Endothelial cell of umbilical vein (primary cell): ENCODE measurements around the gene SLC44A4. TPM values are rescaled to one million over a fixed set of nuclear protein-coding genes. Genes with fewer than 3 reads are reported as not detected.

ENCODE experiments used
- BruUV-seq: library from RNA; stranded (reverse); fragments of 400-500 nt; replicated peaks from 2 replicates; lab custom pipeline; 2021; lab: Mats Ljungman, UMichigan
- CTCF ChIA-PET: fragments of 300-600, 350-600 bp; sonication (Branson Sonifier 250); formaldehyde crosslinking; loops from one replicate; lab custom pipeline; 2021; ENCODE audit warnings: antibody characterized with exemption, inconsistent platforms; lab: Charles Lee
- POLR2A ChIA-PET: fragments of 300-600, 350-600 bp; sonication (Branson Sonifier 250); formaldehyde crosslinking; loops from one replicate; lab custom pipeline; 2021; ENCODE audit warnings: antibody characterized with exemption, inconsistent platforms; lab: Charles Lee
- DNase-seq: peaks from one replicate; pipeline ENCODE4 v3.0.0-alpha.2; 2011; ENCODE audit warnings: low read depth, low spot score
- FAIRE-seq: peaks from 2 replicates; lab custom pipeline; 2011; peaks lifted over from hg19 to GRCh38; lab: Jason Lieb, UNC
- H2AFZ ChIP-seq: 2 replicates; pipeline ENCODE4 v1.6.0; 2012; ENCODE audit warnings: low read depth, low read length, control low read depth, inconsistent platforms
- H3K27ac ChIP-seq: 2 replicates; pipeline ENCODE4 v1.5.1; 2011; ENCODE audit warnings: low read depth, mild to moderate bottlenecking, control low read depth, low read length, moderate library complexity; ENCODE audit not compliant: insufficient read depth
- H3K27me3 ChIP-seq, 2 experiments: 2 replicates each; pipeline versions ENCODE4 v1.6.0 to v1.6.1; 2011; ENCODE audit warnings: low read length in 2 of 2, mixed read lengths in 1 of 2; ENCODE audit not compliant: control insufficient read depth in 2 of 2, insufficient read depth in 2 of 2
- H3K36me3 ChIP-seq, 2 experiments: 2 replicates in 1 of 2; 3 replicates in 1 of 2; pipeline ENCODE4 v1.5.1; 2011; ENCODE audit warnings: low read length in 2 of 2, mild to moderate bottlenecking in 1 of 2, moderate library complexity in 1 of 2; ENCODE audit not compliant: control insufficient read depth in 2 of 2, insufficient read depth in 2 of 2; ENCODE audit errors: extremely low read depth in 1 of 2
- H3K4me1 ChIP-seq: 3 replicates; pipeline ENCODE4 v1.5.1; 2011; ENCODE audit warnings: mild to moderate bottlenecking, low read length; ENCODE audit not compliant: control insufficient read depth, insufficient read depth; ENCODE audit errors: extremely low read depth
- H3K4me2 ChIP-seq: 2 replicates; pipeline ENCODE4 v1.6.1; 2011; ENCODE audit warnings: low read length, control low read depth, mixed read lengths; ENCODE audit not compliant: insufficient read depth
- H3K4me3 ChIP-seq, 3 experiments: fragments of 200-600 bp in 1 of 3; sonication (generic), shearing (Covaris generic) in 1 of 3; replicated peaks in 1 of 3; 2 replicates each; pipeline ENCODE4 v1.5.1; 2011 to 2016; ENCODE audit warnings: control low read depth in 3 of 3, low read length in 3 of 3, mild to moderate bottlenecking in 2 of 3, inconsistent platforms in 1 of 3, low read depth in 1 of 3, moderate library complexity in 1 of 3; ENCODE audit not compliant: insufficient read depth in 1 of 3
- H3K79me2 ChIP-seq: 2 replicates; pipeline ENCODE4 v1.6.0; 2012; ENCODE audit warnings: low read length, inconsistent platforms; ENCODE audit not compliant: control insufficient read depth, insufficient read depth
- H3K9ac ChIP-seq: replicated peaks from 2 replicates; pipeline ENCODE3; 2011; ENCODE audit warnings: low read length, control low read depth; ENCODE audit not compliant: insufficient read depth; ENCODE audit errors: extremely low read depth
- H3K9me1 ChIP-seq: replicated peaks from 3 replicates; pipeline ENCODE4 v1.6.0; 2011; ENCODE audit warnings: mild to moderate bottlenecking, low read length; ENCODE audit not compliant: control insufficient read depth, insufficient read depth; ENCODE audit errors: extremely low read depth
- H3K9me3 ChIP-seq: replicated peaks from 2 replicates; pipeline ENCODE4 v1.5.1; 2012; ENCODE audit warnings: low read length, inconsistent platforms; ENCODE audit not compliant: control insufficient read depth, insufficient read depth
- H4K20me1 ChIP-seq: replicated peaks from 2 replicates; pipeline ENCODE3; 2011; ENCODE audit warnings: mild to moderate bottlenecking, low read length; ENCODE audit not compliant: control insufficient read depth, insufficient read depth; ENCODE audit errors: extremely low read depth
- CTCF ChIP-seq, 2 donors: IDR thresholded peaks; 1 replicate in 1 of 2; 2 replicates in 1 of 2; pipeline ENCODE4 v1.5.1; 2011; ENCODE audit warnings: low read length in 2 of 2, mild to moderate bottlenecking in 2 of 2, moderate library complexity in 2 of 2, control low read depth in 1 of 2, inconsistent platforms in 1 of 2, low read depth in 1 of 2; ENCODE audit not compliant: insufficient read depth in 1 of 2; ENCODE audit errors: extremely low read depth in 1 of 2
- EZH2 ChIP-seq: IDR thresholded peaks from 2 replicates; pipeline ENCODE4 v1.6.1; 2012; ENCODE audit warnings: borderline replicate concordance, low read depth, mild to moderate bottlenecking, moderate library complexity, low read length, inconsistent platforms; ENCODE audit not compliant: severe bottlenecking
- FOS ChIP-seq: IDR thresholded peaks from 2 replicates; pipeline ENCODE4 v1.6.1; 2011; ENCODE audit warnings: mild to moderate bottlenecking, low read length, moderate library complexity, borderline replicate concordance; ENCODE audit not compliant: insufficient read depth
- GATA2 ChIP-seq: IDR thresholded peaks from 2 replicates; pipeline ENCODE4 v1.7.0; 2011; ENCODE audit warnings: low read depth, mild to moderate bottlenecking, moderate library complexity, mixed read lengths, low read length; ENCODE audit not compliant: insufficient read length, insufficient read depth
- JUN ChIP-seq: IDR thresholded peaks from 2 replicates; pipeline ENCODE4 v1.6.1; 2011; ENCODE audit warnings: borderline replicate concordance, low read depth; ENCODE audit not compliant: insufficient read length, insufficient read depth
- MAX ChIP-seq: IDR thresholded peaks from 2 replicates; pipeline ENCODE4 v1.6.1; 2011; ENCODE audit not compliant: insufficient read depth, insufficient read length
- MYC ChIP-seq: IDR thresholded peaks from one replicate; pipeline ENCODE4 v1.6.1; 2011; ENCODE audit warnings: mild to moderate bottlenecking, low read depth, low read length
- POLR2A ChIP-seq: IDR thresholded peaks from 2 replicates; pipeline ENCODE4 v1.6.1; 2012; ENCODE audit warnings: low read depth, mild to moderate bottlenecking, control low read depth, low read length
- POLR2AphosphoS5 ChIP-seq: IDR thresholded peaks from 2 replicates; pipeline ENCODE4 v1.6.1; 2012; ENCODE audit warnings: low read depth, mild to moderate bottlenecking, control low read depth, low read length, moderate library complexity; ENCODE audit not compliant: insufficient read depth
- dilution Hi-C: fragments of 300-500 bp; cut with MboI; formaldehyde crosslinking; loops from one replicate; pipeline ENCODE4 v1.15.0; 2019; ENCODE audit warnings: low sequenced_read_pairs; ENCODE audit not compliant: extremely low pct_ligation_motif_present
- intact Hi-C: fragments of 100-400 bp; cut with micrococcal nuclease; formaldehyde crosslinking; loops from one replicate; pipeline ENCODE4 v1.10.0; 2022
- polyA plus RNA-seq, 4 experiments: library from polyadenylated mRNA; depleted of rRNA in 3 of 4; stranded (reverse) in 3 of 4; unstranded in 1 of 4; fragments of >200 nt; gene quantifications; 2 replicates each; pipeline versions ENCODE4 v1.2.1 to v1.2.3, GENCODE V29; 2011 to 2012; ENCODE audit warnings: missing spikeins in 1 of 4
- total RNA-seq: library from RNA; stranded (reverse); gene quantifications from 2 replicates; pipeline ENCODE4 v1.2.3, GENCODE V29; 2021

SLC44A4 gene
- total and polyA plus RNA-seq, 2 donors (not counting 3 experiments of a cell fraction or from before 2014, with no cell fraction given): 0.84 to 1.1 TPM

DNA sequence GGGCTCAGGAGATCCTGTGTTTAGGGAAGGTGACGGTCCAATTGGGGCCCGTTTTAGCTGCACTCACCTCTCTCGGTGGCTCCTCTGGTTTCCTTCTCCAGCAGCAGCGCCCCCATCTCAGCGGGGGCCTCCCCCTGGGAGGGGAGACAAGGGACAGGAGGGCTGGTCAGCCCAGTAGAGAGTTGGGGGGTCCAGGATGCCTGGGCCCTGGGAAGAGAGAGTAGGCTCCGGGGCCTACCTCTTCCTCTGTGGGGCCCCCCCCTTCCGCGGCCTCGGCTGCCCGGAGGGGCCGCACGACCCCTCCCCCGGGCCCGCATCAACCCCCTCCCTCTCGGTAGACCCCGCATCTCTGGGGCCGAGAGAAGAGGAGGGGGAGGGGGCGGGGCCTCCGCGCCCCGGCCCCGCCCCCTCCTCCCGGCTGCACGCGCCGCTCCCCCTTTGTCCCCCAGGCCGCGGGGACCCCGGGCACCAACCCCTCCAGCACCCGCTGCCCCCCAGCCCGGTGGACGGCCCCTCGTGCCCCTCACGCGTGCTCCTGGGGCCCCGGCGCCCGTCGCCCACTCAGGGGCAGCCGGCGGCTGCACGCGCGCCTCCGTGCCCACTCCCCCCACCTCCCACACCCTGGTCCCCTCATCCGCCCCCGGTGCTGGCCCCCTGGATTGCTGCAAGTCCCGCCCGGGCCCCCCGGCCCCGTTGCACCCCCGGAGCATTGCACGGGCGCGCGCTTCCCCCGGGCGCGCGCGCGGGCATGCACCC lies 18.2 kb upstream of the SLC44A4 start:
- no peaks in the 10 kb centered on the region for H3K9me3 ChIP-seq
- CTCF ChIA-PET: interaction anchor here (1.0 to 2.4 kb wide), 6 partner anchors 10 to 55 kb away, joined by 3 to 31 read pairs (median 4); partner anchors contain the start of gene NEU1
- POLR2A ChIA-PET: interaction anchor here (0.6 to 1.9 kb wide), 4 partner anchors 14 to 70 kb away, joined by 3 to 7 read pairs (median 6); partner anchors contain the start of genes HSPA1B and NEU1
- peak overlapping the region; percentile 45 for H3K4me2 ChIP-seq
- intact Hi-C loops: loop anchor here (5.0 kb wide), 1 partner anchor 65 kb away; no protein-coding TSS in a partner anchor
- peak overlapping the region; percentile 44 for H3K9ac ChIP-seq
- no peak overlapping the region for H3K27ac ChIP-seq
- H3K27me3 ChIP-seq: no peaks in the 10 kb centered on the region
- peaks cover 12% of the 10 kb centered on the region for H3K4me1 ChIP-seq
- peak overlapping the region; percentile 51 for H2AFZ ChIP-seq
- FAIRE-seq: no peak
- BruUV-seq: no TSS peak
- dilution Hi-C loops: no loop called here
- no peak for TF ChIP-seq GATA2
- no peak for TF ChIP-seq POLR2A
- no peak for TF ChIP-seq MAX
- no peak for TF ChIP-seq JUN
- no peak for TF ChIP-seq CTCF (IDR thresholded peaks at IDR 0.05; ENCODE audit: extremely low read depth in 1 of 2, insufficient read depth in 1 of 2, low read depth in 1 of 2, low read length in 2 of 2)
- no peak for TF ChIP-seq EZH2
- no peak for TF ChIP-seq MYC
- TF ChIP-seq POLR2AphosphoS5: no peak
- no peak for TF ChIP-seq FOS
- DNase-seq: no peak
- peaks cover 0 to 12% of the 10 kb centered on the region in 2 experiments for H3K36me3 ChIP-seq
- no peaks in the 10 kb centered on the region for H3K9me1 ChIP-seq
- H4K20me1 ChIP-seq: no peaks in the 10 kb centered on the region
- H3K79me2 ChIP-seq: no peaks in the 10 kb centered on the region
- peak overlapping the region; percentile 57 to 75 (median 69) for H3K4me3 ChIP-seq
